A549 treated with GW870086 at 1 μM for 4 hours (cell line): ENCODE data around the gene CRYBB1. TPM values are rescaled to one million over a fixed set of nuclear protein-coding genes. Genes with fewer than 3 reads are reported as not detected.

ENCODE experiments used
- total RNA-seq: library from RNA; stranded (reverse); fragments of 200-300 nt; extraction: Qiagen RNA extraction; gene quantifications from 5 replicates; pipeline ENCODE4 v1.2.3, GENCODE V29; 2022; ENCODE audit warnings: low read depth

The CRYBB1 gene
- total RNA-seq: not detected in 5 replicates

DNA sequence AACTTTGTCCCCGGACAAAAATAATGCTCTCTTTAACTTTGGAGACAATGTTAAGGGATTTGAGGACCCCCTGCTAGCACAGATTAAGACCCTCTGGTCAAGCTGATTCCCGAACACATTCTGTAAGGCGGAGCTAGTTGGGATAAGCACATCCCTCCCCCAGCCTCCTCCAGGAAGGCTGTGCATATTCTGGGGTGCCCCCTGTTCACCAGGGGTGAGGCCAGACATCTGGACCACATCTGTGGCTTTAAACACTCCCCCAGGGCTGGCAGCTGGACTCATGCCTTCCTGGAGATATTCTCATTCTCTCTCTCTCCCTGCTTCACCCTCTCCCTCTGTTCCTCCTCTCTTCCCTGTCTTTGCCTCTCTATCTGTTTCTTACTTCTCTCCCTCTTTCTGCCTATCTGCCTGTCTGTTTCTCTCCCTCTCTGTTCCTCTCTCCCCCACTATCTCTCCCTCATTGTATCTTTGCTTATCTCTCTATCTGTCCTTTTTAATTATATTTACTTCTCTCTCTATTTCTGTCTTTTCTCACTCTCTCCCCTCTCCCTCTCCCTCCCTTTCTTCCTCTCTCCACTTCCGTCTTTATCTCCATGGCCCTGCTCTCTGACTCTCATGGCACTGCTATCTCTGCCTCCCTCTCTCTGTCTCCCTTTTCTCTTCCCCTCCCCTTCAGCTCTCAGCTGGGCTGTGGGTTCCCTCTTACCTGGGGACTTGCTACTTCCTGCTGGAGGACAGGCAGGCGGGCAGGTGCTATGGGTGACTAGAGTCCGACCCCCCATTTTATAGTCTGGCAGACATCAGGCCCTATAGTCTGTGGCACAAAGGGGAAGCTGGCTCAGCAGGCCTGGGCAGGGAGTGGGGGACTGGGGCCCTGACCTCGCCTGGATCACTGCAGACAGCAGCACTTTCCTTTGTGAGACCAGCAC, at the start of gene CRYBB1:
TSS of gene CRYBB1 (minus strand) at position 757 of the 929 bp plus-strand sequence. CDS start 1,708 bp downstream, outside the sequence.

GRCh38 chr22:26656891-26657851, 39.3 kb upstream of the CRYBB1 start, which contains the start of gene MIAT:
TSS of gene MIAT (plus strand) at chr22:26657588.

DNA sequence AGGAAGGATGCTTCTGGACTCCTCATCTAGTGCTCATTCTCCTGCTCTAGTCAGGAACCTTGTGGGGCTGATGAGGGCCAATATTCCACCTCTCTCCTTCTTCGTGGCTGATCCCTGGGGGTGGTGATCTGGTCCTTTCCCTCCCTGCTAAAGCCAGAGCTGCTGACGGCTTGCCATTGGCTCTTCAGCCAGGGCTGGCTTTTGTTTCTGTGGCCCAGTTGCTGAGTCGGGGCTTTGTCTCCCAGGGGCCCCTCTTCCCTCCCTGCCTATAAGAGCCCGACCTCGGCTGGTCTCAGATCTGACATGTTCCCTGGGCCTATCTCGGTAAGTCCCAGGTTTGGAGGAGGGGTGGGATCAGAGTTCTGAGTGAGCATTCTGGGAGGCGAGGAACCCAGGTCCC, 3.8 kb upstream of the CRYBB1 start, which contains the start of gene CRYBA4:
TSS of gene CRYBA4 (plus strand) at position 301 of the 400 bp plus-strand sequence. CDS start 634 bp downstream, outside the sequence.

DNA sequence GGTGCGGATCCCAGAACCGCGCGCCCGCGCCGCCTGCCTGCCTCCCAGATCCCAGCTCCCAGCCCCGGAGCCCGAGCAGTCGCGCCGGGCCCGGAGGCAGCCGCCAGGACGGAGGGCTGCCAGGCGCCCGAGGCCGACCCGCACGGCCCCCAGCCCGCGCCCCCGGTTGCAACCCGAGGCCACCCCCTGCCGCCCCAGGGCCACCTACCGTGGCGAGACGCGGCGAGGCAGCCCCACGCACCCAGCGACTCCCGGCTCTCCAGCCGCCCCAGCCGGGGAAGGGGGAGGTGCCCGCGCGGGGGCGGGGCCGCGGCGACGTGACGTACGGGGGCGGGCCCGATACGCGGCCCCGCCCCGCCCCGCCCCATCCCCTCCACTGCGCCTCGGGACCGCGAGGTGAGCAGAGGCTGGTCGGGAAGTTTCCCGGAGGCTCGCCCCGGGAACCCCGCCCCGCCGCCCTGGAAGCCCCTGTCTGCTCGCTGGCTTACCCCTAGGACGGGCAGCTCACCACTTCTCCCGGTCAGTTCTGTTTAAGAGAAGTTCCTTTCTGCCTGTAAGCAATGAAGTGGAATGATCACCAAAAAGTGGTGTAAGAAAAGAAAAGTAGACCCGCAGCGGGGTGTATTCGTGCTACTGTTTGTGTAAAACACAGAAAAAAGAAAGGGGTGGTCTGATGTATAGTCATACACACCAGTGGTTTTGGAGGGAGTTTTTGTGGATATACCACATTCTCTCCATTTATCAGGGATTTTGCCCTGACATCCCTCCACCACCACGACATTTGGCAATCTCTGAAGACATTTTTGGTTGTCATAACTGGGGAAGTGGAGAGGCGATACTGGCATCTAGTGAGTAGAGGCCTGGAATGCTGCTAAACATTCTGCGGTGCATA, 27.7 kb downstream of the CRYBB1 start, which contains the start of gene TPST2:
TSS of gene TPST2 (minus strand) at position 288 of the 892 bp plus-strand sequence. CDS start 48,502 bp downstream, outside the sequence.

Other genes starting within 250 kb of the CRYBB1 start
- 1.1 to 1.2 TPM (median 1.1 TPM) in 5 replicates for gene ASPHD2, start 188.8 kb downstream of the CRYBB1 start, total RNA-seq
- gene HPS4, start 134.2 kb downstream of the CRYBB1 start, total RNA-seq: 12.9 to 16.7 TPM (median 15.6 TPM) in 5 replicates
- 20.6 to 23.3 TPM (median 22.9 TPM) in 5 replicates for gene SRRD, start 134.2 kb downstream of the CRYBB1 start, total RNA-seq
- gene TFIP11, start 105.6 kb downstream of the CRYBB1 start, total RNA-seq: 19.3 to 25.2 TPM (median 23.9 TPM) in 5 replicates
- 9.0 to 10.9 TPM (median 10.4 TPM) in 5 replicates for gene TPST2, start 27.9 kb downstream of the CRYBB1 start, total RNA-seq
- gene CRYBA4, start 3.9 kb upstream of the CRYBB1 start, total RNA-seq: not detected in 5 replicates
- gene MIAT, start 39.6 kb upstream of the CRYBB1 start, total RNA-seq: 0.22 to 0.32 TPM (median 0.23 TPM) in 5 replicates